ENCODE measurements around the gene CFAP54.
"Not testable (repeated sequence)": the region's sequence is repeated elsewhere in the genome, so short reads cannot be mapped to it uniquely, and the experiment has no call there.

The CFAP54 gene

DNA sequence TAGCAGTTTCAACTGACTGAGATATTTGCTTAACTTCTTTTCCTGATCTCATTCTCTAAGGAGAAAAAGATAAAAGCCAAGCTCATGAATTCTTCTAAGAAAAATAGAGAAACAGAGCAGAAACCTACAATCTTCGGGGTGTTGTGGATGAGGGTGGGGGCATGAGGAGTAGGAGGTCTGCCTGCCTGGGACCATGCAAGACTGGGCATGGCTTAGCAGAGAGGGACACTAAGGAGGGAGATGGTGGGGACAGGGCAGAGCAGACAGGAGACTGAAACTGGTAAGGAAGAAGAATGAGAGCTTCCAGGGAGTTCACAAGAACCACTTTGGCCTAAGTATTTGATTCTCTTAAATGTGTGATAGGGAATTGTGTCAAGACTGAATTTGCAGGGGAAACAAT lies 188.0 kb downstream of the CFAP54 start:
- H3K4me3 ChIP-seq (ENCODE audit: low read length), result no peak overlapping the region
- TF ChIP-seq ZNF274 (IDR thresholded peaks at IDR 0.05; ENCODE audit: low read depth, low read length), result no peak

GRCh38 chr12:96687719-96688118 lies 198.3 kb downstream of the CFAP54 start:
- TF ChIP-seq ZNF274 (IDR thresholded peaks at IDR 0.05; ENCODE audit: low read depth, low read length), result no peak
- no peak overlapping the region for H3K4me3 ChIP-seq (ENCODE audit: low read length)

GRCh38 chr12:96698521-96698920 lies 209.1 kb downstream of the CFAP54 start:
- H3K4me3 ChIP-seq (ENCODE audit: low read length), result no peak overlapping the region
- TF ChIP-seq ZNF274 (IDR thresholded peaks at IDR 0.05; ENCODE audit: low read depth, low read length), result no peak

GRCh38 chr12:96698965-96699364 lies 209.6 kb downstream of the CFAP54 start:
- no peak overlapping the region for H3K4me3 ChIP-seq (ENCODE audit: low read length)
- no peak for TF ChIP-seq ZNF274 (IDR thresholded peaks at IDR 0.05; ENCODE audit: low read depth, low read length)

GRCh38 chr12:96701856-96702255 lies 212.5 kb downstream of the CFAP54 start:
- TF ChIP-seq ZNF274 (IDR thresholded peaks at IDR 0.05; ENCODE audit: low read depth, low read length), result no peak
- no peak overlapping the region for H3K4me3 ChIP-seq (ENCODE audit: low read length)

DNA sequence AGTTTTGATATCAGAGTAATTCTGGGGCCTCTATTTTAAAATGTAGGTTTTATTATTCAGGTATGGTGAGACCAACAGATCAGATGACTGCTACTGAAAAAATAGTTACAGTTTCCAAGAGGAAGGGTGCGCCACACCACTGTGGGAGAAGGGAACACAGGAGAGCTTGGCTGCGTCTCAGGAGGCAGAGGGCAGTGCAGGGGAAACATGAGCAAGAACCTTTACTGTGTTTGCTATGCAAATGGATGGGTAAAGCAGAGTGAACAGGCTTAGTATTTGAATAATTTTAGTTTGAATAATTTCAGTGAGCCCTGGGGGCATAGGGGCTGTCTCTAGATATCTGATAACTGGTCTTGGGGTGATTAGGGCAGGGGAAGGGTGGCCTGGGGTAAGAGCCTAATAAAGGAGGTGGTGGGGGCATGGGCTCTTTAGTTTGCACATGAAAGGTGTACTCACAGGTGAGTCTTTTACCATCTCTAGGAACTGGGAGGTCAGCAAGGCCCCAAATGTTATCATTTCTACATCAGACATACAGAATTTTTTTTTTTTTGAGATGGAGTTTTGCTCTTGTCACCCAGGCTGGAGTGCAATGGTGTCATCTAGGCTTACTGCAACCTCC lies 220.9 kb downstream of the CFAP54 start:
- no peak overlapping the region for H3K4me3 ChIP-seq (ENCODE audit: low read length)
- TF ChIP-seq ZNF274 (IDR thresholded peaks at IDR 0.05; ENCODE audit: low read depth, low read length), result no peak

DNA sequence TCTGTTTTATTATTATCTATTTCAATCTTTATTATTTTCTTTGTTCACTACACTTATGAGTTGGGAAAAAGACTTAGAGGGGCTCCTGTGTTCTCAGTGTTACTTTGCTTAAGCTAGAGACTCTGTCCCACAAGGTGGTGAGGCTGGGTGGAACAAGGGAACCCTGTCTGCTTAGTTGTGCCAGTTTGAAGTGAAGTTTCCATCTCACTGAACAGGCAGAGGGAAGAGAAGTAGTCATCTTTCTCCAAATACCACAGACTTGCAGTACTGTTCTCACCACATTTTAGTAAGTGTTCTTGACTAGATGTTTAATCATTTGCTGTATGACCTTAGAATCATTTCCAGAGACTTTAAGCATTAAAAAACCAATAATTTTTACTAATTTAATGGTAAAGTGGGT lies 222.0 kb downstream of the CFAP54 start:
- H3K4me3 ChIP-seq (ENCODE audit: low read length), result no peak overlapping the region
- TF ChIP-seq ZNF274 (IDR thresholded peaks at IDR 0.05; ENCODE audit: low read depth, low read length), result no peak

- H3K4me3 ChIP-seq (ENCODE audit: low read length), result no peak overlapping the region
- no peak for TF ChIP-seq ZNF274 (IDR thresholded peaks at IDR 0.05; ENCODE audit: low read depth, low read length)
Measured at GRCh38 chr12:96714199-96714598, 224.8 kb downstream of the CFAP54 start.

DNA sequence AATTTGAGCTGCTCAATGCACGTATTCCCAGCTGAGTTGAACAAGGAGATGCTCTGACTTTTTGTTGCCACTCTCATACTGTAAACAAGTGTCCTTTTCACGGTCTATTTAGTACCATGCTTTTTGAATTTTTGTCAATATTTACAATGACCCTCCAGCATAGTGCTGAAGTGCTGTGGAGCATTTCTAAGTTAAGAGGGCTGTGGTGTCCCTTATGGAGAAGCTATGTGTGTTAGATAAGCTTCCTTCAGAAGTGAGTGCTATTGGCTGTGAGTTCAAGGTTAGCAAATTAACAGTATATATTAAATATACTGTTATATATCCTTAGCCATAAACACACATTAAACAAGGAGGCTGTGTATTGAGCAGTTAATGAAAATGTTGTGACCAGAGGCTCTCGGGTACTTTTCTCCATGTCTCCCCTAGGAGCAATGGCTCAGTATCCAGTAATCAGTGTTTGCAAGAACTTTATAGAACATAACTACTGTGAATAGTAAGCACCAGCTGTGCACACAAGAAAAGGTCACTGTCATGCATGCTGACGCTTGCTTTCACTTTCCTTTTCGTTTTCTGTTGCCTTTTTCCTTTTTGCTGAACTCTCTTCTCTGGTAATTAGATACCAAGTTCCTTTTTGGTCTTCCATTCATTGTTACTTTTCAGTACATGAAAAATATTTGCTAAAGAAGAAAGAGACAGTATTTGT lies 230.4 kb downstream of the CFAP54 start:
- TF ChIP-seq ZNF274 (IDR thresholded peaks at IDR 0.05; ENCODE audit: low read depth, low read length), result no peak
- H3K4me3 ChIP-seq (ENCODE audit: low read length), result peak overlapping the region; percentile 47; the same call in 1 of the 2 replicates

DNA sequence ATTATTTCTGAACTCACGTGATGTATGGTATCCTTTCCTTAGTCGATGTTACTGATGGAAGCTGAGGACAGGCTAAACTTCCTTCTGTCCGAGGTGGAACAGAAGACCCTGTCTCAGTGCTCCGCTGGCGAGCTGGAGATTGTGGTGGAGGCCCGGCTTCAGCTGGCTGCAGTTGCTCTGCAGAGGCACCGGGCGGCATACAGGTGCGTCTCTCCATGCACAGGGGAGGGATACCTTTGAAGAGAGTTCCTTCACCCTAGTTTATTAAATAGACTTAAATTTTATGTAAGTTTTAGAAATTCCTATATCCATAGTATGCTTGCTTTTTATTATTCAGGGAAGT lies 231.0 kb downstream of the CFAP54 start:
- TF ChIP-seq ZNF274 (IDR thresholded peaks at IDR 0.05; ENCODE audit: low read depth, low read length), result no peak

GRCh38 chr12:96729466-96729865 lies 240.1 kb downstream of the CFAP54 start:
- H3K4me3 ChIP-seq (ENCODE audit: low read length), result not testable (repeated sequence)

More for the DNA sequence above, 231.0 kb downstream of the CFAP54 start:
- peak overlapping the region; percentile 47; the same call in 1 of the 2 replicates for H3K4me3 ChIP-seq (ENCODE audit: low read length)

DNA sequence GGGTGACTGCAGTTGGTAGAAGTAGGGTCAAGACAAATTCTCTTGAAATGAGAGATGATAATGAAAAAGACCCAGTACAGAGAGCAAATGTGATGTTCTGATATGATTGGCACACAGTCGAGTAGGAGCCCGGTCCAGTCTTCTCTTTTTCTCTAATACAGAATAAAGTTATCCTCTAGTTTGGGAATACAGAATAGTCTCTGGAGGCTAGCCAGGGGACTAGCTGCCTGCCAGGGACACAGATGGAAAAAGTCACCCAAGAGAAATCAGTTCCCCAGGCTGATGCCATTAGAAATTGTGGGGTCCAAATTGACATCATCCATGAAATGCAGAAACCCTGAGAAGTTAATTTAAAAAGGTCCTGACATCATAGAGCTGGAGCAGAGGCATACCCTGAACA lies 240.5 kb downstream of the CFAP54 start:
- H3K4me3 ChIP-seq (ENCODE audit: low read length), result no peak overlapping the region
- no peak for TF ChIP-seq ZNF274 (IDR thresholded peaks at IDR 0.05; ENCODE audit: low read depth, low read length)

GRCh38 chr12:96743606-96744005 lies 254.2 kb downstream of the CFAP54 start:
- TF ChIP-seq ZNF274 (IDR thresholded peaks at IDR 0.05; ENCODE audit: low read depth, low read length), result no peak

GRCh38 chr12:96749999-96750398 lies 260.6 kb downstream of the CFAP54 start:
- no peak overlapping the region for H3K4me3 ChIP-seq (ENCODE audit: low read length)
- no peak for TF ChIP-seq ZNF274 (IDR thresholded peaks at IDR 0.05; ENCODE audit: low read depth, low read length)

More at GRCh38 chr12:96743606-96744005, 254.2 kb downstream of the CFAP54 start:
- H3K4me3 ChIP-seq (ENCODE audit: low read length), result no peak overlapping the region

- TF ChIP-seq ZNF274 (IDR thresholded peaks at IDR 0.05; ENCODE audit: low read depth, low read length), result no peak
- H3K4me3 ChIP-seq (ENCODE audit: low read length), result no peak overlapping the region
Measured at GRCh38 chr12:96751626-96752025, 262.2 kb downstream of the CFAP54 start.

GRCh38 chr12:96752211-96752610 lies 262.8 kb downstream of the CFAP54 start:
- no peak for TF ChIP-seq ZNF274 (IDR thresholded peaks at IDR 0.05; ENCODE audit: low read depth, low read length)
- no peak overlapping the region for H3K4me3 ChIP-seq (ENCODE audit: low read length)
